Suppressor macrophage treated with lipopolysaccharide for 1 hour (primary cell): ENCODE measurements around the gene FLNA.
"Not testable (repeated sequence)": the region's sequence is repeated elsewhere in the genome, so short reads cannot be mapped to it uniquely, and the experiment has no call there.

Experiments used
- DNase-seq, 3 donors: peaks; one replicate each; pipeline ENCODE4 v3.0.0-alpha.2; 2020 to 2022

The FLNA gene

DNA sequence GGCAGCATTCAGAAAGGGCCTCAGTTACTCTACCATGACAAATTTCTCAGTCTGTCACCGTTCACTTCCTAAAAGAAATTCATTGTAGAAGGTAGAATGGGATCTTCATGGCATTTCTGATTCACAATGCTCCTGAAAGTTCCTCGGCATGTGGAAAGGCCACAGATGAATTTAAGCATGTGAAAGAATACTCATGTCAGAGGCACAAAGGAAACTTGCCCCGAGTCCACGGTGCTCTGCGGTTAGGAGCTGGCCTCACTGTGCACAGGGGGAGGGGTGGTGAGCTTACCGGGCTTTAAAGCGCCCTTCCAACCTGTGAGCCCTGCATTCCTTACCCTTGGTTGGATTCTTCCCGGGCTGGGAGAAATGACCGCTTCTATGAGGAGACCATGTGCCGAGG is 69.6 kb downstream of the FLNA start:
- no peak for DNase-seq

- no peak for DNase-seq
Observed at GRCh38 chrX:154303476-154303875, 71.0 kb downstream of the FLNA start.

- not testable (repeated sequence) for DNase-seq
Observed at GRCh38 chrX:154302998-154303397, 71.4 kb downstream of the FLNA start.

GRCh38 chrX:154300816-154301215 is 73.6 kb downstream of the FLNA start:
- DNase-seq = peak; percentile 71 to 83 (median 80)
